Stimulated activated CD8-positive, alpha-beta memory T cell treated with anti-CD3 and anti-CD28 coated beads, Interleukin-7, amount 100 ng/mL, for 4 hours (primary cell): Measurements from ENCODE around the gene KIF16B.

Source experiments
- DNase-seq, 2 donors: peaks; one replicate each; pipeline ENCODE4 v3.0.0-alpha.2; 2020; ENCODE audit warnings: low read depth in 2 of 2

Gene KIF16B

DNA sequence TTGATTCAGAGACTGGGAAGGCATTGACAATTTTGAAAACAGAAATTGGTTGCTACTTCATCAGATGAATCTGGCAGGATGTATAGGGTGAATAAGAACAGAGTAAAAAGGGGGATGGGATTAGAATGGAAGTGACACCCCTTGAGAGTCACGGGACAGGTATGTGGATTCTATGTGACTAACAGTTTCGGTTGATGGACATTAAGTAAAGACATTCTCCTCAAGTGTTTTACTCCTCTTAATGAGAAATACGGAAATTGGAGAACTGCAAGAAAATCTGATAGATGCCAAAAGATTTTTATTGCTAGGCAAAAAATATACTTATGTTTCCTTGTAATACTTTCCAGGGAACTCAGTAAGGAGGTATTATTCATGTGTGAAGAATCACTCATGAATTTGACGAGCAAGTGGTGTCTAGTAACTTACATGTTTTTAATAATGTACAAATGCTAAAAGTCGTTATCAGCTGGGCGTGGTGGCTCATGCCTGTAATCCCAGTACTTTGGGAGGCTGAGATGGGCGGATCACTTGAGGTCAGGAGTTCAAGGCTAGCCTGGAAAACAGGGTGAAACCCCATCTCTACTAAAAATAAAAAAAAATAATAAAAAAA is 135.8 kb downstream of the KIF16B start:
- DNase-seq: no peak

- peak; percentile 1 for DNase-seq
Observed at GRCh38 chr20:16434062-16434664, 139.1 kb downstream of the KIF16B start.

DNA sequence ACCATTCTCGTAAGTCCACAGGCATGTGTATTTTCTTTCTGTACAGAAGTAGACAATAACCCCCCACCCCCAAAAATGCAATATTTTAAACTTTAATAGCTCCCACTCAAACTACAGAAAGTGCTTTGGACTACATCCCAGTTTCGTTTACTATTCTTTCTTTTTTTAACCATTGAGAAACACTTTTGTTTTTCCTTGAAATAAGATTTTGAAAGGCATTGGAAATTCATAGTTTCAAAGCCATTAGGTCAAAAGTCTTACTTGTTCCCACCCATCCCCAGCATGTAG is 140.0 kb downstream of the KIF16B start:
- DNase-seq: no peak

DNA sequence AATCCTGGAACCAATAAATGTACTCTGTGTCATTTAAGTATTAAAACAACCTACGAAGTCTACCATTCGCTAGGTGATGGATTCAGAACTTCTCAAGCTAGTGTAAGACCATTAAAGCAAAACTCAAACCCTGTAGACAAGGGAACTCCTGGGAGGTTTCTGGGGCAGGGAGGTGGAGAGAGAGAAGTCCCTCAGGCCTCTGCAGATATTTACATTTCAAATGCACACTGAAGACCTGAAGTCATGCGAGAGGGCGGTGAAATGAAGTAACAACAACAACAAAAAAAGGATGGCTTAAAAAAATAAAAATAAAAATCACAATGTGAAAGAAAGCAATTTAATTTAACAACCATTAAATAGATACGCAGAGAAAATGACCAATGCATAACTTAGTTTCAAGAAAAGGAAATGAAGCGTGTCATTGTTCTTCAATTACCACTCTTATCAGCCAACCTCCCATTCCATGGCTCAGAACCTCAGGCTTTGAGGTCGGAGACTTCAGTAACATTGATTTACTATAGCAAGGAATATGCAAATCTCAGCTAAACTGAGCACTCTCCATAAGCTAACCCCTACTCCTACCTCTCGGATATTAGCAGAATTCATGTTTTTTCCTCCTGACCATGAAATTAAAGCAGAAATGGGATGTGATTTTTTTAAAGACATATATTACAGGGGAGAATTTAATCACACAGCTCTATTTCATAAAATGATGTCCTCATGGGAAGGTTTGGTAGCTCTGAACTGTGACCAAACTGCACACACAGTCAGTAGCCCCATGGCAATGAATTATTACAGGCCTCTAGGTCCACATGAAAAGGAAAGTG is 140.6 kb downstream of the KIF16B start:
- no peak for DNase-seq

DNA sequence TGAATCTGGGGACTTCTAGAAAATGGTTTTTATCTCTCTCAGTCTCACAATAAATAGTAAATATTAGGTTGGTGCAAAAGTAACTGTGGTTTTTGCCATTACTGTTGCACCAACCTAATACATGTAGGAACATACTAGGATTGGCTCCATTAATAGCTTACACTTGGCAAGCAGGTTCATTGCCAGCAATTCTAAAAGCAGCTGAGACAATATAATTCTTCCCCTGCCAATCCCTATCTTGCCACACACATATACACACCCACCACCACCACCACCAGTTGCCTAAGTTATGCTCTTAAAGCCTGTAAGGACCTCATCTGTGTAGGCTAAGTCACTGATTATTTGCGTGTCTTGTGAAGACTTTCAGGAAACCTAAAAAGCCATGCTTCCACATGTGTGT is 145.1 kb downstream of the KIF16B start:
- DNase-seq: no peak

DNA sequence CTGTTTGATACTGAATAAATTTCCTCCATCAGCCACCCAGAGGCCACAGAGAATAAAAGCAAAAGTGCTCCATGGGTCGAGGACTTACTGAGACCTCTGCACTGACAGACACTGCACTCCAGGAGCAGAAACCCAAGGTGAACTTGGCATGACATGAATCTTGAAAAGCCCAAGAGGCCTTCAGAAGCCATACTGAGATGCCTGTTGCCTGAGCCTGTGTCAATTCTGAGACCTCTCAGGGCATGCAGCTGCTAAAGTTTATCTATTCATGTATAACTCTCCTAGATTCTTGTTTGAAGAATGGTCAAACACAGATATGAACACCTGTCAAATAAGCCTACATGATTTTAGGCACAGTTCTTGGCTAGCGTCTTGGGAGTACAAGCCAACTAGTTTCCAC is 145.7 kb downstream of the KIF16B start:
- no peak for DNase-seq

- no peak for DNase-seq
Observed at GRCh38 chr20:16424780-16425179, 148.5 kb downstream of the KIF16B start.

- DNase-seq: no peak
Observed at GRCh38 chr20:16423311-16424212, 149.7 kb downstream of the KIF16B start.

GRCh38 chr20:16419138-16419715 is 154.0 kb downstream of the KIF16B start:
- no peak for DNase-seq

GRCh38 chr20:16418616-16419015 is 154.6 kb downstream of the KIF16B start:
- no peak for DNase-seq

DNA sequence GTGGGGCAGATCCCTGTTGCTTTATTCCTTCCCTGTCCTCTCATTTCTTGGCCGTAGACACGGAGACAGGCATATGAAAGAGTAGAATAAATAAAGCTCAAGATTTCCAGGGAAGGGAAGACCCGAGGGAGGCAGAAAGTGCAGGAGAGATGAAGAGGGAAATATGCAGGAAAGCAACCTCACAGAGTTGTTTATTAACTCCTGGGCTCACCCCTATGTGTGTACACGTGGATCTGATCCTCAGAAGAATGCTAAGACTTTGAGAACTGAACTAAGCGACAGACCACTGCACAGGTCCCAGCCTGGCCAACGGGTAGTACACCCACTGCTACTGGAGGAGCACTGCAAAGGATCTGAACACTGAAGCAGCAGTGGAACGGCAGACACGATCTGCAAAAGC is 156.2 kb downstream of the KIF16B start:
- no peak for DNase-seq

- DNase-seq: no peak
Observed at GRCh38 chr20:16415071-16416053, 157.9 kb downstream of the KIF16B start.

DNA sequence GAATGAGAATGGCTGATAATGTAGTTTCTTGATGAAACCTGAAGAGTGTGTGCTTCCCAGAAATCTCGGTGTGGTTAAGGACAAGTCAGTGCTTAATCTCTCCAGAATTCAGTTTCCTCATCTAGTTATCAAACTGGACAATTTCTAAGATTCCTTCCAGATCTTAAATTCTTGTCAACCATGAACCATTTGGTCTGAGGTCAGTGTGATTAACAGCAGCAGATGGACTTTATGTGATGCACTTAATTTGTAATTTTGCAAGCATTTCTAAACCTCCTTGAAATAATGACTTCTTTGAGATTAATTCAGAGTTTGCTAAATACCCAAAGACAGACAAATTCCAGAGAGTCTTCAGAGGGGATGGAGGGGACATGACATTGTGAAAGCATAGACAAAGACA is 160.3 kb downstream of the KIF16B start:
- no peak for DNase-seq

- DNase-seq: no peak
Observed at GRCh38 chr20:16411361-16411760, 161.9 kb downstream of the KIF16B start.

DNA sequence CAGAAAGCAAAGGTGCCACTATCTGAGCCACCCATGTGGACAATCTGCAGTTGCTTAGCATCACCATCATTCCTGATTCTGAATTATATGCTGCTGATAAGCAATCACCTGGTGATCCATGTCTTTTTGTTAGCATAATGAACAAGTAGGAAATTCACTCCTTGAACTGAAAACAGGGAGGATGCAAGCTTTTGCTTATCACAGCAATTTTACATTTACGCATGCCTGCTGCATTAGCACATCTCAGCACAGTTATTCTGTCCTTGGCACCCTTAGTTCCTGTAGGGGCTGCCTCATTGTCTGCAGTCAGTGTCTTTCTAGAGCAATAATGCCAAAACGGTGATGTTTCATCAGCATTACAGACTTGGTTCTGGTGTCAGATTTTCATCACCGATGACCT is 162.6 kb downstream of the KIF16B start:
- no peak for DNase-seq

DNA sequence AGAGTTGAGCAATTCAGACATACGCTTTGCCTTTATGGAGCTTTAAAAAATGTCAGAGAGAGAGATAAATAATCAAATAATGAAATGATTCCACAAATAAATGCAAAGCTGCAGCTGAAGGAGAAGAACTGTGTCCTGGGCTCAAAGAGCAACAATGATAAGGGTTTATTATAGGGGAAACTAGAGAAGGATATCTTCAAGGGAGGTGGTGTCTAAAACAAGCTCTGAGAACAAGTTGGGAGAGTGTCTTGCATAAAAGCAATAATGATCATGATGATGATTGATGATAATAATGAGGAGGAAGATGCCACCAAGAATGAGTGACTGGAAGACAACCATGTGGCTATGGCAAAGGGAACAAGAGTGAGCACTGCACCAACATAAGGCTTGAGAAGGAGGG is 164.3 kb downstream of the KIF16B start:
- no peak for DNase-seq

GRCh38 chr20:16407251-16408067 is 165.8 kb downstream of the KIF16B start:
- DNase-seq: no peak

DNA sequence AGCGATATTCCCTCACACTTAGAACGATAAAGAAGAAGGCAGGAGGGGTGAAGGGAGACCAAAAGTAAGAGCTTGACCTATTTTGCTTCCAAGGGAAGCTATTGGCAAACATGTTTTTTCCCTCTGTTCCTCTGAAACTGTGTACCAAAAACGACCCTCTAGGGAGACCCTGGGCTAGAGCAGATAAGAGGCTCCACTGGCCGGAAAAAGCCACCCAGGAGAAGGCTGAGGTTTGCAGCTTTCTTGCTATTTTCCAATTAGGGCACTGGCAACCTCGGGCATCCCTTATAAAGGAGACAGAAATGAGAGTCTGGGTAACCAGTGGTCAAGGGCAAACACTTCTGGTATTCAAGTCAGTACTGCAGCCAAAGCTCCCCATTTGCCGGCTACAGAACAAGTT is 168.0 kb downstream of the KIF16B start:
- DNase-seq: no peak

DNA sequence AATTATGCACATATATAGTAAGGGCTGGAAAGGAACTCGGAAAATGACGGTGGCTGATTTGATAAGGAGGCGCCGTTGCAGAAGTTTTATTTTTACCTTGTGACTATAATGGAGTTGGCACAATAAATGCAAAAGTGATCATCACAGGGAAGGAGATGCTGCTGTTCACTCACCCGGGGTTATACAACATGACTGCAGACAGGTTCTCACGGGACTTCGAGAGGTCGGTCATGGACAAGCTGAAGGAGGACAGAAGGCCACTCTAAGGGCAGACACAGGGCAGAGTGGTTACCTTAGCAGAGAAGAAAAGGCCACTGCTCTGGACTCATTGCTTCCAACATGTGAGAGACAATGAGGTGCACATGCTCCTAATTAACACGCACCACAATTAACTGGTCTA is 168.6 kb downstream of the KIF16B start:
- no peak for DNase-seq

GRCh38 chr20:16404171-16404570 is 169.1 kb downstream of the KIF16B start:
- DNase-seq: no peak
